ENCODE results near the gene EEF1B2.
"Not testable (repeated sequence)": the region's sequence is repeated elsewhere in the genome, so short reads cannot be mapped to it uniquely, and the experiment has no call there.

EEF1B2 gene

GRCh38 chr2:206157014-206157413, 2.7 kb upstream of the EEF1B2 start:
- H3K36me3 ChIP-seq (ENCODE audit: insufficient read depth, low read length); H3K9ac ChIP-seq (ENCODE audit: low read depth, low read length); H3K4me1 ChIP-seq (ENCODE audit: insufficient read depth, low read length); H3K9me3 ChIP-seq (ENCODE audit: control insufficient read depth, insufficient read depth, low read length): not testable (repeated sequence)

- Histone ChIP-seq H3K36me3 (ENCODE audit: insufficient read depth, low read length) (peaks cover 8% of the 10 kb centered on the region; the same call in 1 of the 2 replicates), H3K4me1 (ENCODE audit: insufficient read depth, low read length) (no peaks in the 10 kb centered on the region; the same call in 1 of the 2 replicates), H3K9me3 (ENCODE audit: control insufficient read depth, insufficient read depth, low read length) (no peaks in the 10 kb centered on the region), H3K9ac (ENCODE audit: low read depth, low read length) (peak overlapping the region; percentile 98)
These were observed 941 bp upstream of the EEF1B2 start for GRCh38 chr2:206158563-206159345.

GRCh38 chr2:206160125-206160806, 571 bp downstream of the EEF1B2 start:
- Histone ChIP-seq H3K9me3 (ENCODE audit: control insufficient read depth, insufficient read depth, low read length) (no peaks in the 10 kb centered on the region), H3K9ac (ENCODE audit: low read depth, low read length) (peak overlapping the region; percentile 98), H3K4me1 (ENCODE audit: insufficient read depth, low read length) (no peaks in the 10 kb centered on the region; the same call in 1 of the 2 replicates), H3K36me3 (ENCODE audit: insufficient read depth, low read length) (peaks cover 8% of the 10 kb centered on the region; the same call in 1 of the 2 replicates)

GRCh38 chr2:206160807-206161179, 1.1 kb downstream of the EEF1B2 start:
- Histone ChIP-seq H3K36me3 (ENCODE audit: insufficient read depth, low read length) (peaks cover 8% of the 10 kb centered on the region; the same call in 1 of the 2 replicates), H3K9me3 (ENCODE audit: control insufficient read depth, insufficient read depth, low read length) (no peaks in the 10 kb centered on the region), H3K4me1 (ENCODE audit: insufficient read depth, low read length) (no peaks in the 10 kb centered on the region; the same call in 1 of the 2 replicates), H3K9ac (ENCODE audit: low read depth, low read length) (peak overlapping the region; percentile 98)

- not testable (repeated sequence) for H3K4me1 ChIP-seq (ENCODE audit: insufficient read depth, low read length); H3K9ac ChIP-seq (ENCODE audit: low read depth, low read length); H3K36me3 ChIP-seq (ENCODE audit: insufficient read depth, low read length); H3K9me3 ChIP-seq (ENCODE audit: control insufficient read depth, insufficient read depth, low read length)
These were observed 2.7 kb downstream of the EEF1B2 start for GRCh38 chr2:206162401-206162800.

GRCh38 chr2:206163251-206163880, 3.7 kb downstream of the EEF1B2 start:
- H3K36me3 ChIP-seq (ENCODE audit: insufficient read depth, low read length), result peaks cover 8% of the 10 kb centered on the region; the same call in 1 of the 2 replicates

GRCh38 chr2:206164261-206164862, 4.7 kb downstream of the EEF1B2 start:
- Histone ChIP-seq H3K36me3 (ENCODE audit: insufficient read depth, low read length) (peaks cover 8% of the 10 kb centered on the region; the same call in 1 of the 2 replicates), H3K9ac (ENCODE audit: low read depth, low read length) (no peak overlapping the region), H3K4me1 (ENCODE audit: insufficient read depth, low read length) (no peaks in the 10 kb centered on the region; the same call in 1 of the 2 replicates), H3K9me3 (ENCODE audit: control insufficient read depth, insufficient read depth, low read length) (no peaks in the 10 kb centered on the region)

More at GRCh38 chr2:206163251-206163880, 3.7 kb downstream of the EEF1B2 start:
- Histone ChIP-seq H3K9ac (ENCODE audit: low read depth, low read length) (no peak overlapping the region), H3K4me1 (ENCODE audit: insufficient read depth, low read length) (no peaks in the 10 kb centered on the region; the same call in 1 of the 2 replicates), H3K9me3 (ENCODE audit: control insufficient read depth, insufficient read depth, low read length) (no peaks in the 10 kb centered on the region)

GRCh38 chr2:206168230-206168629, 8.5 kb downstream of the EEF1B2 start:
- not testable (repeated sequence) for H3K4me1 ChIP-seq (ENCODE audit: insufficient read depth, low read length); H3K36me3 ChIP-seq (ENCODE audit: insufficient read depth, low read length); H3K9ac ChIP-seq (ENCODE audit: low read depth, low read length); H3K9me3 ChIP-seq (ENCODE audit: control insufficient read depth, insufficient read depth, low read length)

GRCh38 chr2:206171624-206172397, 12.1 kb downstream of the EEF1B2 start:
- not testable (repeated sequence) for H3K9me3 ChIP-seq (ENCODE audit: control insufficient read depth, insufficient read depth, low read length); H3K36me3 ChIP-seq (ENCODE audit: insufficient read depth, low read length); H3K9ac ChIP-seq (ENCODE audit: low read depth, low read length); H3K4me1 ChIP-seq (ENCODE audit: insufficient read depth, low read length)

GRCh38 chr2:206173147-206173546, 13.5 kb downstream of the EEF1B2 start:
- Histone ChIP-seq H3K9ac (ENCODE audit: low read depth, low read length) (no peak overlapping the region), H3K4me1 (ENCODE audit: insufficient read depth, low read length) (no peaks in the 10 kb centered on the region), H3K36me3 (ENCODE audit: insufficient read depth, low read length) (no peaks in the 10 kb centered on the region), H3K9me3 (ENCODE audit: control insufficient read depth, insufficient read depth, low read length) (peaks cover 2% of the 10 kb centered on the region; the same call in 1 of the 2 replicates)

- Histone ChIP-seq H3K36me3 (ENCODE audit: insufficient read depth, low read length) (no peaks in the 10 kb centered on the region), H3K9me3 (ENCODE audit: control insufficient read depth, insufficient read depth, low read length) (no peaks in the 10 kb centered on the region), H3K9ac (ENCODE audit: low read depth, low read length) (no peak overlapping the region), H3K4me1 (ENCODE audit: insufficient read depth, low read length) (no peaks in the 10 kb centered on the region)
These were observed 16.4 kb downstream of the EEF1B2 start for GRCh38 chr2:206176121-206176520.

- no peak overlapping the region for H3K9ac ChIP-seq (ENCODE audit: low read depth, low read length)
- H3K9me3 ChIP-seq (ENCODE audit: control insufficient read depth, insufficient read depth, low read length), result no peaks in the 10 kb centered on the region
- H3K36me3 ChIP-seq (ENCODE audit: insufficient read depth, low read length), result no peaks in the 10 kb centered on the region
- no peaks in the 10 kb centered on the region for H3K4me1 ChIP-seq (ENCODE audit: insufficient read depth, low read length)
These were observed 17.2 kb downstream of the EEF1B2 start for GRCh38 chr2:206176901-206177300.

- not testable (repeated sequence) for H3K9me3 ChIP-seq (ENCODE audit: control insufficient read depth, insufficient read depth, low read length); H3K9ac ChIP-seq (ENCODE audit: low read depth, low read length); H3K4me1 ChIP-seq (ENCODE audit: insufficient read depth, low read length); H3K36me3 ChIP-seq (ENCODE audit: insufficient read depth, low read length)
These were observed 21.8 kb downstream of the EEF1B2 start for GRCh38 chr2:206181526-206181925.

- no peaks in the 10 kb centered on the region; the same call in 1 of the 2 replicates for H3K4me1 ChIP-seq (ENCODE audit: insufficient read depth, low read length)
- H3K9me3 ChIP-seq (ENCODE audit: control insufficient read depth, insufficient read depth, low read length), result no peaks in the 10 kb centered on the region
- no peaks in the 10 kb centered on the region for H3K36me3 ChIP-seq (ENCODE audit: insufficient read depth, low read length)
- no peak overlapping the region for H3K9ac ChIP-seq (ENCODE audit: low read depth, low read length)
These were observed 30.0 kb downstream of the EEF1B2 start for GRCh38 chr2:206189691-206190090.
